Cortex of kidney (tissue), 1 donor: ENCODE measurements around the gene AQP12A.

Source experiments
- DNase-seq: peaks from one replicate; lab custom pipeline; 2025; lab: John Stamatoyannopoulos, UW

The AQP12A gene

GRCh38 chr2:240745456-240745855, 53.8 kb downstream of the AQP12A start:
- DNase-seq, result no peak

- no peak for DNase-seq
Measured at GRCh38 chr2:240745962-240746361, 54.3 kb downstream of the AQP12A start.

DNA sequence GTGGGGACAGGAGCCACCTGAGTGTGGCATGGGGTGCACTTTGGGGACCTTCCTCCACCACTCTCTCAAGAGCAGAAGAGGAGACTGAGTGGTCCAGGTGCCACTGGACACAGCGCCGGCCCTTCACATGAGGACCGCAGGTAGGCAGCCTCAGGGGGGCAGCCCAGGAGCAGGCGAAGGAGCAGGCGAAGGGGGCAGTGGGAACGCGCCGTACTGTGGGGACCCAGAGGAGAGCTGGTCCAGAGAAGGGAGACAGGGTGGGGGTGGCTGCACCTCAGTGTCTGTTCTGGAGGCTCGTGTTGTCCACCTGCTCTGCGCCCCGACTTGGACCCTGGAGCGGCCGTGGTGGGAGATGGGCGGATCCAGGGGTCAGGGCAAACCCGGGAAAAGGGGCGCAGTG, 55.0 kb downstream of the AQP12A start:
- no peak for DNase-seq

DNA sequence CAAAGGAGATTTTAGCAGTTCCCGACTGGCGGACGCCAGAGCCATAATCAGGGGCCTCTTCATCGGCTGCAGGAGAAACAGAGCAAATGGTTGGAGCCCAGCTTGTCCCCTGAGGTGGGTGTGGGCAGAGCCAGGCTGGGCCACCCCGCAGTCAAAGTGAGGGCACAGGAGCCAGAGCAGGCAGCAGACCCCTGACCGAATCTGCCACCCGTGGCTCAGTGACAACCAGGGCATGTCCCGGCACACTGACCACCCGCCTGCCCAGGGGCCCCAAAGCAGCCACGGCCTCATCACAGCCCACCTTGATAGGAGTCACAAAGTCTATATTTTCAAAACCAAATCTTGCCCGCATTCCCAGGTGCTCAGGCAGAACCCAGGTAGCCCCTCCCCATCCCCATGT, 55.6 kb downstream of the AQP12A start:
- no peak for DNase-seq
